ENCODE measurements around the gene ADARB1.

DNA sequence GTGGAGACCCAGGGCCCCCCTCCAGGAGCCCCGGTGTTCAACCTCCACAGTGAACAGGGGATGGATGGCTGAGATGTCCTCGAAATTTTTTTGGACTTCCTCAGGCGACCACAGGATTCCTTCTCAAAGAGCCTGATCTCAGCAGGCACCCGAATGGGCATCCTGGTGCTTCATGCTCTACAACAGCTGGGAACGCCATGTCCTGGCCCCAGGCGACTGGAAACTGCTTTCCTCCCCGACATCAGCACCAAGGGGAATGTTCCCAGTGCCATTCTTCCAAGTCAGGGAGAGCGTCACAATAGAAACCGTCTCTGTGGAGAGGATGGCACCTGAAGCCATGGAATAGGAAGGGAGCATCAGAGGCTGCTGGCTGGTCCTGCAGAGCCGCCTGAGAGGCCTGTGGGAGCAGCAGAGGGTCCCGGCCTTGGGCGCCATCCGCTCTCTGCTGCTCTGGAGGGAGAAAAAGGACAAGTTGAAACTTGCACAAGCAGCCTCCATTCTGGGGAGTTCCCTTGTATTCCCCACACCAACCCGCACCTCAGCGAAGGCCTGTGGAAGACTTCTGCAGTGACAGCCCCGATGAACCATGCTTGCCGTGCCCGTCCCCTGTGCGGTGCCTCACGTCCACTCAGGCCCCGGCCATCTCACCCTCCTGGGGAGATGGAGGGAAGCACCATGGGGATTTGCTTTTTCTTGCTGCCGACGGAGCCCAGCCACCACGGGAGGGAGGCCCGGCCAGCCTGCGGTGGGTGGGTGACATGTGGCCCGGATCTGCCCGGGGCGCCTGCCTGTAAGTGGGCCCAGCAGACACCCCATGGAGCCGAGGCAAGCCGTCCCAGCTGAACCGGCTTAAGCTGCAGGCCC lies 2.3 kb upstream of the ADARB1 start:
- TF ChIP-seq POLR2A (IDR thresholded peaks at IDR 0.05): no peak
- TF ChIP-seq, protein P1, sequence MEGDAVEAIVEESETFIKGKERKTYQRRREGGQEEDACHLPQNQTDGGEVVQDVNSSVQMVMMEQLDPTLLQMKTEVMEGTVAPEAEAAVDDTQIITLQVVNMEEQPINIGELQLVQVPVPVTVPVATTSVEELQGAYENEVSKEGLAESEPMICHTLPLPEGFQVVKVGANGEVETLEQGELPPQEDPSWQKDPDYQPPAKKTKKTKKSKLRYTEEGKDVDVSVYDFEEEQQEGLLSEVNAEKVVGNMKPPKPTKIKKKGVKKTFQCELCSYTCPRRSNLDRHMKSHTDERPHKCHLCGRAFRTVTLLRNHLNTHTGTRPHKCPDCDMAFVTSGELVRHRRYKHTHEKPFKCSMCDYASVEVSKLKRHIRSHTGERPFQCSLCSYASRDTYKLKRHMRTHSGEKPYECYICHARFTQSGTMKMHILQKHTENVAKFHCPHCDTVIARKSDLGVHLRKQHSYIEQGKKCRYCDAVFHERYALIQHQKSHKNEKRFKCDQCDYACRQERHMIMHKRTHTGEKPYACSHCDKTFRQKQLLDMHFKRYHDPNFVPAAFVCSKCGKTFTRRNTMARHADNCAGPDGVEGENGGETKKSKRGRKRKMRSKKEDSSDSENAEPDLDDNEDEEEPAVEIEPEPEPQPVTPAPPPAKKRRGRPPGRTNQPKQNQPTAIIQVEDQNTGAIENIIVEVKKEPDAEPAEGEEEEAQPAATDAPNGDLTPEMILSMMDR (IDR thresholded peaks at IDR 0.05): no peak

All from stomach (tissue), 4 donors.